ENCODE data around the gene PIGM.

PIGM gene

GRCh38 chr1:159987186-159987585 lies 44.6 kb downstream of the PIGM start:
- H3K27ac ChIP-seq: no peak overlapping the region
- TF ChIP-seq CTCF (conservative IDR thresholded peaks at IDR 0.05) (no peak), ZFX (IDR thresholded peaks at IDR 0.05) (no peak)

GRCh38 chr1:159986531-159986930 lies 45.3 kb downstream of the PIGM start:
- no peak overlapping the region for H3K27ac ChIP-seq
- no peak for TF ChIP-seq CTCF (conservative IDR thresholded peaks at IDR 0.05)
- no peak for TF ChIP-seq ZFX (IDR thresholded peaks at IDR 0.05)

- no peak overlapping the region for H3K27ac ChIP-seq
- no peak for TF ChIP-seq CTCF (conservative IDR thresholded peaks at IDR 0.05)
- TF ChIP-seq ZFX (IDR thresholded peaks at IDR 0.05): no peak
Observed at GRCh38 chr1:159986093-159986492, 45.7 kb downstream of the PIGM start.

- H3K27ac ChIP-seq: no peak overlapping the region
- TF ChIP-seq ZFX (IDR thresholded peaks at IDR 0.05): no peak
- TF ChIP-seq CTCF (conservative IDR thresholded peaks at IDR 0.05): no peak
Observed at GRCh38 chr1:159985473-159985872, 46.3 kb downstream of the PIGM start.

GRCh38 chr1:159983681-159984080 lies 48.1 kb downstream of the PIGM start:
- no peak overlapping the region for H3K27ac ChIP-seq
- TF ChIP-seq ZFX (IDR thresholded peaks at IDR 0.05) (no peak), CTCF (conservative IDR thresholded peaks at IDR 0.05) (no peak)

GRCh38 chr1:159982280-159982679 lies 49.5 kb downstream of the PIGM start:
- no peak for TF ChIP-seq ZFX (IDR thresholded peaks at IDR 0.05)
- TF ChIP-seq CTCF (conservative IDR thresholded peaks at IDR 0.05): no peak
- no peak overlapping the region for H3K27ac ChIP-seq

- H3K27ac ChIP-seq: no peak overlapping the region
- TF ChIP-seq CTCF (conservative IDR thresholded peaks at IDR 0.05): no peak
- no peak for TF ChIP-seq ZFX (IDR thresholded peaks at IDR 0.05)
Observed at GRCh38 chr1:159981351-159982055, 50.3 kb downstream of the PIGM start.

Measured in C4-2B (cell line).